ENCODE data around the gene CREB1. TPM values are rescaled to one million over a fixed set of nuclear protein-coding genes. Genes with fewer than 3 reads are reported as not detected.
A peak's percentile ranks its signal among the peaks of the same experiment; 100 is the strongest.

The CREB1 gene
- total RNA-seq, 1 donor from 2014 or later, result 127 TPM

DNA sequence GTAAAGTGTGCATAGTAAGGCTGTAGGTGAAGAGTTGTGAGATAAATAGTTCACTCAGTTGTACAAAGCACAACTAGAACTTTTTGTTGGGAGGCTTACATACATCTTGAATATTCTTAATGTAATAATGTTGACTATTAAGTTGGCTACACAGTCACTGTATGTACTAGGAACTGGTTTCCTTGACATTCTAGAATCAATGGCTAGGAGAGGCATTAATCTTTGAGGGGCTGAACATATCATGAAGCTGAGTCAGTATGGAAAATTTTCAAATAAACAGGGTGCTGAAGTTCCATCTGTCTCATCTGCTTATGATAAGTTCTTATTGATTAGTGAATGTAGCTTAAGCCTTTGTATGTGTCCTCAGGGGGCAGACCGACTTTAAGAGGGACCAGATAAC is 72.0 kb downstream of the CREB1 start:
- POLR2A ChIA-PET, result interaction anchor here (0.6 to 3.6 kb wide), 2 partner anchors 72 to 109 kb away, joined by 3 to 10 read pairs; partner anchors contain the start of genes CCNYL1 and CREB1
- intact Hi-C loops (cut with micrococcal nuclease), result no loop called here
- H3K27ac Mint-ChIP-seq, result peak overlapping the region; percentile 24
- H3K27me3 Mint-ChIP-seq, result no peaks in the 10 kb centered on the region
- peaks cover 52% of the 10 kb centered on the region for H3K36me3 Mint-ChIP-seq (ENCODE audit: low read depth)
- no peaks in the 10 kb centered on the region for H3K9me3 Mint-ChIP-seq
- TF ChIP-seq, protein P1, sequence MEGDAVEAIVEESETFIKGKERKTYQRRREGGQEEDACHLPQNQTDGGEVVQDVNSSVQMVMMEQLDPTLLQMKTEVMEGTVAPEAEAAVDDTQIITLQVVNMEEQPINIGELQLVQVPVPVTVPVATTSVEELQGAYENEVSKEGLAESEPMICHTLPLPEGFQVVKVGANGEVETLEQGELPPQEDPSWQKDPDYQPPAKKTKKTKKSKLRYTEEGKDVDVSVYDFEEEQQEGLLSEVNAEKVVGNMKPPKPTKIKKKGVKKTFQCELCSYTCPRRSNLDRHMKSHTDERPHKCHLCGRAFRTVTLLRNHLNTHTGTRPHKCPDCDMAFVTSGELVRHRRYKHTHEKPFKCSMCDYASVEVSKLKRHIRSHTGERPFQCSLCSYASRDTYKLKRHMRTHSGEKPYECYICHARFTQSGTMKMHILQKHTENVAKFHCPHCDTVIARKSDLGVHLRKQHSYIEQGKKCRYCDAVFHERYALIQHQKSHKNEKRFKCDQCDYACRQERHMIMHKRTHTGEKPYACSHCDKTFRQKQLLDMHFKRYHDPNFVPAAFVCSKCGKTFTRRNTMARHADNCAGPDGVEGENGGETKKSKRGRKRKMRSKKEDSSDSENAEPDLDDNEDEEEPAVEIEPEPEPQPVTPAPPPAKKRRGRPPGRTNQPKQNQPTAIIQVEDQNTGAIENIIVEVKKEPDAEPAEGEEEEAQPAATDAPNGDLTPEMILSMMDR (IDR thresholded peaks at IDR 0.05), result no peak
- no peak for DNase-seq
- no peak overlapping the region for H3K4me3 Mint-ChIP-seq
- CTCF ChIA-PET, result interaction anchor here (0.6 to 1.4 kb wide), 2 partner anchors 24 to 69 kb away, joined by 3 read pairs; partner anchors contain the start of gene METTL21A
- peaks cover 22% of the 10 kb centered on the region for H3K4me1 Mint-ChIP-seq
- no peak for ATAC-seq (ENCODE audit: low read depth)

DNA sequence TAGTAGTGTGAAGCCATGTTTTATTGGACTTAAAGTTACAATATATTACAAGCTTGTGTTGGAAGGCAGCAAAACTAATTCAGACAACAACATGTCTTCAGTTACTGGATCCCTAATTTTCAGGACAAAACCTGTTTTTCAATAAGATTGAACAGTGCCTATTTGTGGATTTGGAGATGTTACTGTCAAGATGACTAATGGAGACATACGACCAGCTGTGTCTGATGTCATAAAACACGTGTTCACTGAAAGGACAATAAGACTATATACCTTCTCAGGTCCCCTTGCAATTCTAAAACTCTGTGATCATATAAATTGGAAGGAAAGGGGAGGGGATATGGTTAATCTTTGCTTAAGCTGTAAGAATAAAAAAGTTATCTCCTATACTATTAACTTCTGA is 73.7 kb downstream of the CREB1 start:
- TF ChIP-seq, protein P1 (IDR thresholded peaks at IDR 0.05), result no peak
- peaks cover 22% of the 10 kb centered on the region for H3K4me1 Mint-ChIP-seq
- POLR2A ChIA-PET, result interaction anchor here (3.6 kb wide), 1 partner anchor 73 kb away, joined by 10 read pairs; the partner anchor contains the start of gene CREB1
- no peaks in the 10 kb centered on the region for H3K9me3 Mint-ChIP-seq
- ATAC-seq (ENCODE audit: low read depth) (no peak), DNase-seq (no peak)
- intact Hi-C loops (cut with micrococcal nuclease), result no loop called here
- CTCF ChIA-PET, result no interaction called here
- no peaks in the 10 kb centered on the region for H3K27me3 Mint-ChIP-seq
- H3K27ac Mint-ChIP-seq, result peak overlapping the region; percentile 16
- H3K4me3 Mint-ChIP-seq, result no peak overlapping the region
- peaks cover 47% of the 10 kb centered on the region for H3K36me3 Mint-ChIP-seq (ENCODE audit: low read depth)

DNA sequence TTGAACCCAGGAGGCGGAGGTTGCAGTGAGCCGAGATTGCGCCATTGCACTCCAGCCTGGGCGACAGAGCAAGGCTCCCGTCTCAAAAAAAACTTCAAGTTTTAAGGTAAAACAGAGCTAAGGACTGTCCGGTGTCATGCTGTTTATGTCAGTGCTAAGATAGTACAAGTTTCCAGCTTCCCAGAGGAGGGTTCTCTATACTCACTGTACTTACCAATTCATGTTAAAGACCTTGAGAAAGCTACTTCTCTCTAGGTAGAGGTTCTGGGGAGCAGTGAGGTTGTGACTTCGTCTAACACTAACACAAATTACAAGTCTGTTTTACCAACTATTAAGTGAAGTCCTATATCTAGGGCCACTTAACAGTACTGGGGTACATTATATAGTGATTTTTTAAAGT is 76.6 kb downstream of the CREB1 start:
- CTCF ChIA-PET, result no interaction called here
- TF ChIP-seq, protein P1 (IDR thresholded peaks at IDR 0.05), result no peak
- intact Hi-C loops (cut with micrococcal nuclease), result no loop called here
- Mint-ChIP-seq H3K36me3 (ENCODE audit: low read depth) (peaks cover 42% of the 10 kb centered on the region), H3K27me3 (no peaks in the 10 kb centered on the region), H3K27ac (no peak overlapping the region), H3K4me1 (peaks cover 22% of the 10 kb centered on the region), H3K9me3 (no peaks in the 10 kb centered on the region), H3K4me3 (no peak overlapping the region)
- POLR2A ChIA-PET, result no interaction called here
- DNase-seq (no peak), ATAC-seq (ENCODE audit: low read depth) (no peak)

DNA sequence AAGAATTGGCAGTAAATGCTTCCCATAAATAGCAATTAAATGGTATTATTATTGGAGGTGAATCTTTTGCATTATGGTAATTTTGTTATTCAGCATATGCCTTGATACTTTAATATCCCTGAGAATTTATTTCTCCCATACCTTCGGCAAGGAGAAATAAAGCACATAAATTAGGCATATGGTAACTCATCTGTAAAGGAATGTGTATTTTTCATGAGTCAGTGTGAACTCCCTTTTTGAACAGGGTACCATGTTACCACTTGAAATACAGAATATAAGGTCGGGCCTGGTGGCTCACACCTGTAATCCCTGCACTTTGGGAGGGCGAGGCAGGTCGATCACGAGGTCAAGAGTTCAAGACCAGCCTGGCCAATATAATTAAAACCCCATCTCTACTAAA is 77.1 kb downstream of the CREB1 start:
- Mint-ChIP-seq H3K4me3 (no peak overlapping the region), H3K36me3 (ENCODE audit: low read depth) (peaks cover 40% of the 10 kb centered on the region), H3K4me1 (peaks cover 18% of the 10 kb centered on the region), H3K27ac (peak overlapping the region; percentile 32), H3K27me3 (no peaks in the 10 kb centered on the region), H3K9me3 (no peaks in the 10 kb centered on the region)
- intact Hi-C loops (cut with micrococcal nuclease), result no loop called here
- CTCF ChIA-PET, result no interaction called here
- DNase-seq (no peak), ATAC-seq (ENCODE audit: low read depth) (no peak)
- POLR2A ChIA-PET, result no interaction called here
- TF ChIP-seq, protein P1 (IDR thresholded peaks at IDR 0.05), result no peak

DNA sequence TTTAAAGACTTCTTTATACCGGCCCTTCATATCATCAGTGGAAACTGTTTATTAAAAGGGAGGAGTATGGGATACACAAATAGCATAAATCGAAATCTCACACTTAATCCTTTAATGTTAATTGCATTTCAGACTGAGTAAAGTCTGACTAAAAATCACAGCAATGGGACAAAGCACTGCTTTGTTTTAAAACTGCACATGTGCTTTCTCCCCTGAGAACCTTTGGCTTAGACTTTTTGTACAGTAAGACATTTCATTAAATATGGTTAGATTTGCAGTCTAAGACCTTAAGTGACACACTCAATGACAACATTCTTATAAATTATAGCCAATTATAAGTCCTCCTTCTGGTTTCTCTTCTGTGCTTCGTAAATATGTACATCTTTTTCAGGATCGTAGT is 83.0 kb downstream of the CREB1 start:
- TF ChIP-seq, protein P1 (IDR thresholded peaks at IDR 0.05), result no peak
- Mint-ChIP-seq H3K27me3 (no peaks in the 10 kb centered on the region), H3K9me3 (no peaks in the 10 kb centered on the region), H3K27ac (no peak overlapping the region), H3K36me3 (ENCODE audit: low read depth) (peaks cover 58% of the 10 kb centered on the region), H3K4me1 (peaks cover 12% of the 10 kb centered on the region), H3K4me3 (no peak overlapping the region)
- intact Hi-C loops (cut with micrococcal nuclease), result no loop called here
- CTCF ChIA-PET, result no interaction called here
- DNase-seq (no peak), ATAC-seq (ENCODE audit: low read depth) (no peak)
- POLR2A ChIA-PET, result no interaction called here
